ENCODE data around the gene SLIT3.
A peak's percentile ranks its signal among the peaks of the same experiment; 100 is the strongest.

Gene SLIT3

DNA sequence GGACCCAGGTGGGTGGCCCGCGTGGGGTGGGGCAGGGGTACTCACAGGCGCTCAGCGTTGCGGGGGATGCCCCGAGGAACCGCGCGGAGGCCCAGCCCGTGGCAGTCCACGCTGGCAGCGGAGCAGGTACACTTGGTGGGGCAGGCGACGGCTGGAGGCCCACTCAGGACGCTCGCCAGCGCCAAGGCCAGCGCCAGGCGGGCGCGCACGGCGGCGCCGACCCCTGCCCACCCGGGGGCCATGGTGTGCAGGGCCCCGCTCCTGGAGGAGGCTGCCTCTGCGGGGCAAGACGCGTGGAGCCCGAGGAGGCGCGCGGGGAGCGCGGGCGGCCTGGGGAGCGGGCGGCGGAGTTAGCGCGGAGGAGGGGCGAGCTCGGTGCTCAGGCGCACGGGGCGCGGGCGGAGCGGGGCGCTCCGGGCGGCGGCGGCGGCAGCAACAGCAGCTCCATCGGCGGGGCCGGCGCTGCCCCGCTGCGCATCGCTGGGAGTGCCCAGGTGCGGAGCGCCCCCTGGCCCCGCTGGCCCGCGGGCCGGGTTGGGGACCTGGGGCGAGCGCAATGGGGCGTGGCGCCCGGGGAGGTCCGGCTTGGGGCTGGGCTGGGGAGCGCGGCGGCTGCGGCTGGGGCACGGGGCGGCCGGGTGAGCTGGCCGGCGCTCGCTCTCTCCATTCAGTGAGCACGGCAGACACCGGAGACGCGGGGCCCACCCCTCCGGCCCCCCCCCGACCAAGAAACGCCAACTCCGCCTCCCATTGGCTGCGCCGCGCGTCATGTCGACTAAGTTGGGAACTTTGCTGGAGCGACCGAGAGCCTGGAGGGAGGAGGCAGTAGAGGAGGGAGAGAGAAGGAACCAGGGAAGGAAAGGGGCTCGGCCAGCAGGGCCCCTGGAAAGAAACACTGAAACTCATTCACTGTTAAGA, at the start of gene SLIT3:
Gene SLIT3 (minus strand): TSS at position 672 of the 918 bp plus-strand sequence. CDS start 430 bp downstream, at position 242.
- peak; percentile 90 for DNase-seq (ENCODE audit: low spot score)

DNA sequence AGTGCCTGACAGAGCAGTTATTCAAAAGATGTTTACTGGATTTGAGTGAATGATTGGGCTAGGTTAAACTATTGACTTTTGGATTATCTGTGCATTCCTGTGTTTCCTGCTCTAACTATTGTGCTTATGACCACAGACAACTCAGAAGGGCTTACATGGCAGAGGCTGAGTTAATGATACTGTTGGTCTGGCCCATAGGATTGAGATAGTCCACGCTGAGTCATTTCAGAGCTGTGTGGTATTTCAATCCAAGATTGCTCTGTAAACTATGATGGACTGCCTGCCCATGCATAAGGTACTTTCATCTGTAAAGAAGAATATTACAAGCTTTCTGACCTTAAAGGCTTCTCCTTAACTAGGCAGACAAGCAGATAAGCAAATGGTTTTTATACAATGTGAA, 49.1 kb upstream of the SLIT3 start:
- DNase-seq (ENCODE audit: low spot score): no peak

DNA sequence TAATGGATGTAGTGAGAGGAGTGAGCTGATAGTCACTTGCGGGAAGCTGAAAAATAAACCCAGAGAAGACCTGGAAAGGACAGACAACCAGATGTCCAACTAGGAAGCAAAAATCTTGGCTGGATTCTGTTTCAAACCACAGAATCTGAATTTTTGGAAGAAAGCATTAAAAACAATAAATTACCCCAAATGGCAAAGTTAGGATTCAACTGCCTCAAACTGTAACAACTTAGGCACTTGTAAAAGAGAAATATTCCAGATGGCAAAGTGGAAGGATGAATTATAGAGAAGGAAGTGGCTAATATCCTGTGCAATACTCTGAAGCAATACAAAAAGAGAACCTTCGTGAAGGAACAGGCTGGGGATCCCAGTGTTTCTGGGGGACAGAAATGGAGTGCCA, 46.8 kb upstream of the SLIT3 start:
- DNase-seq (ENCODE audit: low spot score): no peak

DNA sequence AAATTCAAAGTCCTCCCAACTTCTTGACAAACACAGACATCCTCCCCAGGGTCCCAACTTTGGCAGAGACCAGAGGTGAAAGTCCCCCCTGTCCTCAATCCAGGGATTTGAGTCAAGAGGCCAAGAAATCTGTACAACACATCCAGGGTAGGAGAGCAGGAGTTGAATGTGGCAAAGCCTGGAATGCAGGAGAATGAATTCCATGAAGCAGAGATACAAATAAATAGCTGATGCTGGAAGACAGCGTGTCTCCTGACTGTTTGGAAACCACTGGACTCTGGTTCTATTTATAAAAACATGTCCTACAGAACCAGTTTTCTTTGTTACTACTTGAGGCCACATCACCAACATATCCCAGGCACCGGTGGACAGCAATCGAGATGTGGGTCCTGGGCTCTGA, 43.7 kb upstream of the SLIT3 start:
- no peak for DNase-seq (ENCODE audit: low spot score)

DNA sequence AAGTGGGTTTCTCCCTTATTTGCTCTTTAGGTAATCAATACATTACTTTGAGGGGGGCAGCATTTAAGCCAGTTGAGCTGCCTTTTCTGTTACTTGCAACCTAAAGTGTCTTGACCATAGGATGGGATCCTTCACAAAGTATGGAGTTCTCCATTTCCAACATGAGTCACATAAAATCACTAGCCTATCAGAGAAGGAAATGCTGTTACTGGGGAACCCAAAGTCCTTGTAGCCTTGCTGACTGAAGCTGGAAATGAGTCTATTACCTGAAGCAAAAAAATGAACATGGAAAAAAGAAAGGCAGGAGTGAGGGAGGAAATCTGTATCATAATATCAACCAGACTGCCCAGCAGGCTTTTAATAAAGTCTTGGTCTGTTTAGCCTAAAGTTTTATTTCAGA, 42.8 kb upstream of the SLIT3 start:
- DNase-seq (ENCODE audit: low spot score): no peak

DNA sequence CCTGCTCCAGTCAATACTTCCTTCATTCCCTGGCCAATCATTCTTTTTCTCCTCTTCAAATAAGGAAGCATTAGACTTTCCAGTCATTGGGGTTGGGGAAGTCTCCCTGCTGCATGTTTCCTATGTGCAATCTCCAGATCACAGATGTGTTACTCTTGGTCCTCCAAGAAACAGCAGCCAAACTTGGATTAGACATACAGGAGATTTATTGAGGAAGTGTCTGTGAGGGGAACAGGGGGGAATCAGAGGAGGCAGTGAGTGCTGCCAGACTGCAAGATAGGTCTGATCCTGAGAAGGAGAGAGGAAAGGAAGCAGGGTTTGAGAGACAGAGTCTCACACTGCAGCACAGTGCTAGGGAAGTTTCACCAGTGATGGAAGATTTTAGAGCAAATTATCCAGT, 40.6 kb upstream of the SLIT3 start:
- DNase-seq (ENCODE audit: low spot score): no peak

DNA sequence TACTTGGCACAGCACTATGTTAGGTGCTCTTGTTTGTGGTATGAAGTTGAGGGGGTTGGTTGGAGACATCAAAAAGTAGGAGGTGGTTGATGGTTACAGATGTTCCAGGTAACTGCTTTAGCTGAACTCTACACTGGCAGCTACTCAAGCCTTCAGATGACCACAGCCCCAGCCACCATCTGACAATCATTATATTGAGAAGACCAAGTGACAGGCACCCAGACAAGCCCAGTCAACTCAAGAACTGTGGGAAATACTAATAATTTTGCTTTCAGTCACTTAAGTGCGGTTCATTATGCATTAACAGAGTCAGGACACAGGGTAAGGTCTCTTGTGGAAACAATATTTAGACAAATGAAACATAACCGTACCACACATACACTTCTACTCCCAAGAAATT, 38.9 kb upstream of the SLIT3 start:
- DNase-seq (ENCODE audit: low spot score): no peak

DNA sequence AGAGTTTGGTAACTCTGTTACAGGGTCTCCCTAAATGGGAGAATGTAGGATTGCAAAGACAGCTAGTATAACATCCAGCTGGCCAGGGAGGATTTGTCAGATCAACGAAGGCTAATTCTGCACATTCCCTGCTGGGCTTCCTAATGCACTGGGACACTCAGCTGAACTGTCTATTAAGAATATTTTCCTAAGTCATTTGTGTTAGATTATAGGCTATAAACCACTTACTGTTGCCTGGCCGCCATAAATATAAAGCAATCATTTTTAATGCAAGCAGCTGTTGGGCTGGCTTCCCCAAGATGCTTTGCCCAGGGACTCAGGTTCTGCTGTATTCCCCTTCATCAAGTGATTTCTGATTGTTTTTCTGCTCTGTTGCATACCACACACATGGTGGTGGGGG, 35.3 kb upstream of the SLIT3 start:
- no peak for DNase-seq (ENCODE audit: low spot score)

DNA sequence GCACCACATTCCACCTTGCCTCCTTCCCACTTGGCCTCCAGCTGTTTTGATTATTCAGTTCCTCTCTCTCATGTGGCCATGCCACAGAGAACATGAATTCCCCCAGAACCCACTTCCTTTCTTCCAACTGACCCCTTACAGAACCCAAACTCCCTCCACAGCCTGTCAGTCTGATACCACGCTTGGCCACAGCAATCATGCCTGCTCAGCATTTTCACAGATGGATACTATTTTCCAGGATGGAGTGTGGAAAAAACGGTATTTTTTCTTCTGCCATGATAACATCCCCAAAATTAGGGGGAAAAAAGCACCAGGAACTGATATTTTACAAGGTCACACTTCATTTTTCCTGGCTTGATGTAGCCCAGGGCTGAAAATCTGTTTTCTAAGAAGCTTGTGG, 34.9 kb upstream of the SLIT3 start:
- DNase-seq (ENCODE audit: low spot score): no peak

DNA sequence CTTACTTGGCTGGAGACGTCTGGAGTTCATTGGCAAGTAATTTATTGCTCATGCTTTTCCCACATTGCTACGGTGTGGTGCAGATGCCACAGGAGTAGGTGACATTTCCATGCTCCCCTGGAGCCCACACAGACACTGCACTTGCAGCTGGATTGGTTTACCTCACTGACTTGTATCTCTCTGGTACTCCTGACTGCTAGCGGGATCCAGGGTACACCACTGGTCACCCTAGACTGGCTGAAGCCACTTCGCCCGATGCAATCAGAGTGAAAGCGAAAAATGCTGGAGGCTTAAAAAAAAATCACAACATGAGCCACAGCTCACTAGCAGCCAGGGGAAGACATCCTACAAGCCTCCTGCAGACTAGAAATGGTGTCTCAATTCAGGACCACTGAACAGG, 32.6 kb upstream of the SLIT3 start:
- no peak for DNase-seq (ENCODE audit: low spot score)

DNA sequence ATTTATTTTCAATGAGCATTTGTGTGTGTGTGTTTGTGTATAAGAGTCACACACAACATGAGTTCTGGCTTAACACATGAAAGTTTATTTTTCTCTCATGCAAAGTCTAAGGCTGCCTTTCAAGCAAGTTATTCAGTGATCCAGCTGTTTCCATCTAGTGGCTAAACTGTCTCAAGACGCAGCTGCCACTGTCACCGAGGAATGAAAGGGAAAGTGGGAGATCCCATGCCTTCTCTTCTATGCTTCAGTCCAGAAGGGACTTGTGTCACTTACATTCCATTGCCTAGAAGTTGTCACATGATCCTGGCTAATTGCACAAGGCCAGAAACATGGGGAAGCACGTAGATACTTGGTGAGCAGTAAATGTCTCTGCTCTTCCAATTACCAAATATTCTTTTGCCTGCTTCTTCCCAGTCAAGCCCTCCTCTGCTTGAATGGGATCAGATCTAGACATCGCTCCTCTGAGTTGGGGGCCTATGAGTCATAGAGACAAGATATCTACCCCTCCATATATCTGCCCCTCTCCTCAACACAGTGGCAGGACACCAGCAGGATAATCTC, 30.4 kb upstream of the SLIT3 start:
- no peak for DNase-seq (ENCODE audit: low spot score)

DNA sequence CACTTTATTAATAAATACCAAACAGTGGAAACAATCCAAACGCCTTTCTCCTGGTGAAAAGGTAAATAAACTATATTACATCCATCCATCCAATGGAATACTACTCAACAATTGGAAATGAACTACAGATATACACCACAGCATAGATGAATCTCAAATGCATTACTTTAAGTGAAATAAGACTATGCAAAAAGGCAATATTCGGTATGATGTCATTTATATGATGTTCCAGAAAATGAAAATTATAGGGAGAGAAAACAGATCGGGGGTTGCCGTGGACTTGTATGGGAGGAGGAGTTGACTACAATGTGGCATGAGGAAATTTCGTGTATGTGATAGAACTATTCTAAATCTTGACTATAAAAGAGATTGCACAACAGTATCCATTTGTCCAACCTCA, 27.5 kb upstream of the SLIT3 start:
- no peak for DNase-seq (ENCODE audit: low spot score)

DNA sequence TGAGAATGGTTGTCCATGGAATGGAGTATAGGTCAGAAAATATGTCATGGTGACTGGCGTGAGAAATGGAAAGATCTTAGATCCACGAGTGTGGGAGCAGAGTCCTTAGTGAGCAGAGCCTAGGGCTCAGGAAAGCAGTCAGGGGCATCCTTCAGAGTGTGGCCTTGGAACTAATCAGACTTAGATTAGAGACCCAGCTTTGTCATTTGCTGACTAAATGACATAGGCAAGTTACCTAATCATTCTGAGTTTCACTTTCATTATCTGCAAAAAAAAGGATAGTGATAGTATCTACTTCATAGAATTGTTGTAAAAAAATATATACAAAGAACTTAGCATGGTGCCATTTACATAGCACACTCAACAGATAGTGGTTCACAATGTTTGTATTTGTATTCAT, 24.3 kb upstream of the SLIT3 start:
- no peak for DNase-seq (ENCODE audit: low spot score)

DNA sequence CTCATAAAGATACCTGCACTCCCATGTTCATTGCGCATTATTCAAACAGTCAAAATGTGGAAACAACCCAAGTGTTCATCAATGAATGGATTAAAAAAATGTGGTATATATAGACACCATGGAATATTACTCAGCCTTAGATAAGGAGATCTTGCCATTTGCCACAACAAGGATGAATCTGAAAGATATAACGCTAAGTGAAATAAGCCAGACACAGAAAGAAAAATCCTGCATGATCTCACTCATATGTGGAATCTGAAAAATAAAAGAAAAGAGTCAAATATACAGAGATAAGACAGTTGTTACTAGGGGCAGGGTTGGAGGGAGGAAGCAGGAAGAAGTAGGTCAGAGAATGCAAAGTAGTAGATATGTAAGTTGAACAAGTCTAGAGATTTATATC, 17.6 kb upstream of the SLIT3 start:
- DNase-seq (ENCODE audit: low spot score): no peak

DNA sequence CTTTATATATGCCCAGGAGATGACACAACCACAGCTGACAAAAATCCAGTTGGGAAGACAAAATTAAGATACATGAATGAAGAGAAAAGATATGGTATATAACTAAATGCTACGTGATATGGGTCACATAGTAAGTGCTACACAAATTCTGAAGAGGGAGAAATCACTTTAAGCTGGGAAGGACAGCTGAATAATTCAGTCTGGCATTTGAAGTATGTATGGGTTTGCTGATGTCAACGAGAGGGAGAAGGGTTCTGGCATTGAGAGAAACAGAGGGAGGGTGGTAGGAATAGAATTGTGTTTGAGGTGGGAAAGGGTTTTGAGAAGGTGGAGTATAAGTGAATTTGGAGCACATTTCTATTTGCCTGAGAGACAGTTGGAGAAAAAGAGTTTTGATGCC, 6.7 kb upstream of the SLIT3 start:
- no peak for DNase-seq (ENCODE audit: low spot score)

DNA sequence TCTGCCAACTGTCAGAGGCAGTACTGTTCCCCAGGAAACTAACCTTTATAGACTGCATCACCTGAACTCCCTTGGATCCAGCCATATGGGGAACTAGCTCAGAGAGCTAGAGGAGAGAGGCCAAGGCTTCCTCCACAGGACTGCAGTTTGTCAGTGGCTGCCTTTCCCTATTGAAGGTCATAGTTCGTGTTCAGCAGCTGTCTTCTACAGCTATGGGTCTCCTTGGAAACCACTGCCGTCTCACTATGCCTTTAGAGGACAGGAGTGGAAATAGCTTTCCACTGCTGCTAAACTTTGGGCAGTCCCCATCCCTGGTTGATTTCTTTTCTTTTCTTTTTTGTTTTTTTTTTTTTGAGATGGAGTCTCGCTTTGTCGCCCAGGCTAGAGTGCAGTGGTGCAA, 4.4 kb upstream of the SLIT3 start:
- no peak for DNase-seq (ENCODE audit: low spot score)

DNA sequence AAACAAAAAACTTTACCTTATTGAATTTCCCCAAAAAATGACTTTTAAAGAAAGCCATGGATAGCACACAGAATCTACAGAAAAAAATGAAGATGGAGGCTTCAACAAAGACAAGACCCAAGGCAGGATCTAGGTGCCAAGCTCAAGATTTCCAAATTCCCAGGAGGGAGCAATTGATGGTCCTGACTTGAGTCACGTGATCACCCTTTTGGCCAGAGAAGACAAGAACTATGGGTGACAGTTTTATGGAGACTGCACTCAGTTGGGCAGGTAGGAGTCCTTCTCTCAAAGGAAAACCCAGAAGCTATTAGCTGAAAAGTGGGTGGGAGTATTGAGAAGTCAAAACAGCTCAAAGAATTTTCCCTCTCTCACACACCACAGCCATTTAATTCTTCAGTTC, 3.2 kb upstream of the SLIT3 start:
- no peak for DNase-seq (ENCODE audit: low spot score)

DNA sequence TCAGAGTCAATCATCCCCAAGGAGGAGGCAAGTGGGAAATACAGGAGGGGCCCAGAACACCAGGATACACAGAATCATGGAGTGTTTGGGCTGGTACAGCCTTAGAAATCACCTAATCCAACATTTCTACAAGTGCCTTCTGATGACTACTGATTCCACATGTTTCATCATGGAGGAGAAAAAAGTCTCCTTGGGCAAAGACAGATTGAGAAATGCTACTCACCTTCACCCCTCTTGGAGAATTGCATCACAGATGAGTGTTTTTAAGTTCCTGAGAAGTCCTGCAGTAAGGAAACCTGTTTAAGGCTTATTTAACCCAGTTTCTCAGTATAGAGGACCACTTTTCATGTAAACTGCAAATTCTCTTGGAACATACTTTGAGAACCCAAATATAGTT, 2.2 kb upstream of the SLIT3 start:
- no peak for DNase-seq (ENCODE audit: low spot score)

DNA sequence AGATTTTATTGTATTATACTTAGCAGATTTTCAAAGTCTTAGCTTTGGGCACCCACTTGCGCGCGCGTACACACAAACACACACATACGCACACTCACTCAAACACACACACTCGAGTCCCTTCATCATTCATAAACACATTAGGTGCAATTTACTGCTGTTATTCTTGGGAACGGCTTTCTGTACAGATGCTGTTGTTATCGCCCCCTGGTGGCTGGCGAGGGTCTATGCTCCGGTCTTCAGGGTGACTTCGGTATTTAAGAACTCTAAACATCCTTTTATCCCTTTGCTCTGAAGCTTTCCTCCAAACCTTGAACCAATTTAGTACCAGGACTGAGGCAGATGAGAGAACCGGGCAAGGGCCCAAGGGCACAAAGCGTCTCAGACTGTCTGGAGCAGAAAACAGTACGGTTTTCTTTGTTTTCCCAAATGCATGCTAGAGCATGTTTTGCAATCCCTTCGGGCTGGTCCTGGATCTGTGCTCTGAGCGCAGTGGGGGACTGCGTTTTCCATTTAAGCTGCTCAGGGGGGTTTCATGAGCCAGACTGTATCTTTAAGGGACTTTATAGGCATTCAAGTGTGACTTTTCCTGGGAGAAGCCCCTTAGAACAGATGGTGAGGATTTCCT, 1.7 kb upstream of the SLIT3 start:
- DNase-seq (ENCODE audit: low spot score): peak; percentile 80

DNA sequence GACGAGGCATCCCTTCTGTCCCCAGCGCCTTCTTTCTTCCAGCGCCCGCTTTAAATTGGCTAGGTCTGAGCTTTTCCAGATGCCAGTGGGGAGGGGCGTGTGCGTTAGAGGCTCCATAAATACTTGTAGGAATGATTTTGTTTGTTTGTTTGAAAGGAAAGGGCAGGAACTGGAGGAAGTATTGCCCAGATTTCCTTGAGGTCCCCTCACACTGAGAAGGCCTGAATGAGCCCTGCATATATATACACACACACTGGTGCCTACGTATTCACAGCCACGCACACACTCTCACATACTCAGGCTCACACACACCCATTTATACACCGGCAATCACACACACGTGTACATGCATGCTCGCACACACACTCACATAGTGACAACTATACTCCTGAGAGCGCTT, 1.0 kb upstream of the SLIT3 start:
- no peak for DNase-seq (ENCODE audit: low spot score)

DNA sequence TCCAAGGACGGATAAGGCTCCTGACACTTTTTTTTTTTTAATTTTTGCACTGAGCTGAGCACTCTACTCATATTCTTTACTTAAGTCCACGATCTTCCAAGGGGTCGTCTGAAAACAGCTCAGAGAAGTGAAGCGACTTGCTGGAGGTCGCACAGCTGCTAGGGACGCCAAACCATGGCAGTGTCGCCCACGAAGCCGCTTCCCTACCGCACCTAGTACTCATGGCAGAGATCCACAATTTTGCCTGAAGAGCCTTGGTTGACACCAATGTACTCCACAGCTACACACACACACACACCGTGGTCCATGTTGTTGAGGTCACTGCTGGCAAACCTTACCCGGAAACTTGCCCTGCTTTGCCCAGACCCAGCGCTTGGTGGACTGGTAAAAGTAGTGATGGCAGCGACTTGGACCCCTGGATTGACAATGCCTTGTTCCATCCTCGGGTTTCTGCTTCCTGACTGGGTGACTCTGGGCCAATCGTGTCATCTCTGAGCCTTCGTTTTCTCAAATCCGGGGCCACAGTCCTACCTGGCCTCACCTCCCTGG, 521 bp upstream of the SLIT3 start:
- DNase-seq (ENCODE audit: low spot score): peak; percentile 23

DNA sequence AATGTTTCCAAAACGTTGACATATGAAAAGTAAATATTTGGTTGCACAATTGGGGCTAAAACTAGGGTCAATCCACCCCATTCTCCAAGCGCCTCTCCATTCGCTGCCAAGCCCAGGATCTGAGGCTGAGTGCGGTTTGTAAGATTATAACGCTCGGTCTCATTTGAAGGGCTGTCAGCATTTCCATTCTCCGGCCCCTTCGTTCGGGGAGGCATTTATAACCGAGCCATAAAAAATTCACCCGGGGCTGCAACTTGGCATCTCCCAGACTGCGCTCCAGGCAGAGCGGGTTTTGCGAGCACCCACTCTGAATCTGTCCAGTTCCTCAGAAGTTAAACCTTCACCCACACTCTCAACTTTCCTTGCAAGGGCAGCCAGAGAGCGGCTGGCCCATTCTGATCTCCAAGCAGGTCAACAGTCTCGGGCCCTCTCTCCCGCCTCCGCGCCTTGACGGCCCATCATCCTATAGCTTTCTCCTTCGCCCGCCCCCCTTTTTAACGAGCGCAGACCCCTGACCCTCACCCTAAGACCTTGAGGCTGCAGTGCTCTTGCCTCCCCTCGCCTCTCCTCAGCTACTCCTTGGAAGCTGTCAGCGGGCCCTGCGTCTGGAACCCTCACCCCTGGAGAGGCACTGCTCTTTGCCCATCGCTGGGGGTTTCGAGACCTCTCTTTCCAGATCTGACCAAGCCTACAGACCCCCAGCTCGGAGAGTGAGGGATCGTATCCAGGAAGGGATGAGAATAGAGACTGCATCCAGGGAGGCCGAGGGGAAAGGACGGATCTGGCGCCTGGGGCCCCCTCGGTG, 1.1 kb downstream of the SLIT3 start:
- peak; percentile 29 for DNase-seq (ENCODE audit: low spot score)
